A673 (cell line): ENCODE results near the gene SOCS7.

Experiments
- EZH2 ChIP-seq: fragments of 200-600 bp; sonication (generic); IDR thresholded peaks from 2 replicates; pipeline ENCODE4 v1.6.1; 2017; ENCODE audit warnings: borderline replicate concordance, low read depth, mild to moderate bottlenecking, mixed read lengths, antibody characterized with exemption, low read length; ENCODE audit not compliant: poor library complexity, severe bottlenecking
- TF ChIP-seq, protein P1 (sequence below): fragments of 300-800, 200-600 bp; sonication (generic); conservative IDR thresholded peaks from 2 replicates; pipeline ENCODE4 v1.5.1; 2017; ENCODE audit warnings: low read depth, mild to moderate bottlenecking, antibody characterized with exemption, low read length, moderate library complexity, mixed read lengths

DNA sequence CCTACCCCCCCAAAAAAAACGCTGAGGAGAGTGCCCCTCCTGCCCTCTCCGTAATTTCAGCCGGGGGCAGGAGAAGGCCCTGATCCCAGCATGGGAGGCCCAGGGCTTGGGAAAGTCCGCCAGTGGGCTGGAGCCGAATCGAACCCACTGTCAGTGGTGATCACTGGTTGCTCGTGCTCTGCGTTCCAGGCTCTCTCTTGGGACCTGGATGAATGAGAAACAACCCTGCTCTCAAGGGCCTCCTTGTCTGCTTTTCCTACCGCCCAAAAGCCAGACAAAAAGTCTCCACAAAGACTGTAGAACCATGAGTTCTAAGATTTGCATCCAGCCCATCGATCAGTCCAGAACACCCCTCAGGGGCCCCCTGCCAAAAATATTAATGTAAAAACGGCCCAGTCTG lies 84.7 kb downstream of the SOCS7 start:
- TF ChIP-seq, protein P1, sequence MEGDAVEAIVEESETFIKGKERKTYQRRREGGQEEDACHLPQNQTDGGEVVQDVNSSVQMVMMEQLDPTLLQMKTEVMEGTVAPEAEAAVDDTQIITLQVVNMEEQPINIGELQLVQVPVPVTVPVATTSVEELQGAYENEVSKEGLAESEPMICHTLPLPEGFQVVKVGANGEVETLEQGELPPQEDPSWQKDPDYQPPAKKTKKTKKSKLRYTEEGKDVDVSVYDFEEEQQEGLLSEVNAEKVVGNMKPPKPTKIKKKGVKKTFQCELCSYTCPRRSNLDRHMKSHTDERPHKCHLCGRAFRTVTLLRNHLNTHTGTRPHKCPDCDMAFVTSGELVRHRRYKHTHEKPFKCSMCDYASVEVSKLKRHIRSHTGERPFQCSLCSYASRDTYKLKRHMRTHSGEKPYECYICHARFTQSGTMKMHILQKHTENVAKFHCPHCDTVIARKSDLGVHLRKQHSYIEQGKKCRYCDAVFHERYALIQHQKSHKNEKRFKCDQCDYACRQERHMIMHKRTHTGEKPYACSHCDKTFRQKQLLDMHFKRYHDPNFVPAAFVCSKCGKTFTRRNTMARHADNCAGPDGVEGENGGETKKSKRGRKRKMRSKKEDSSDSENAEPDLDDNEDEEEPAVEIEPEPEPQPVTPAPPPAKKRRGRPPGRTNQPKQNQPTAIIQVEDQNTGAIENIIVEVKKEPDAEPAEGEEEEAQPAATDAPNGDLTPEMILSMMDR = no peak
- no peak for TF ChIP-seq EZH2
